ENCODE measurements around the gene VIPR1. TPM values are rescaled to one million over a fixed set of nuclear protein-coding genes. Genes with fewer than 3 reads are reported as not detected.

Gene VIPR1
- polyA plus RNA-seq, 1 of the 3 experiments (the other 2 are of a cell fraction) = not detected

- H3F3A ChIP-seq (replicated peaks; ENCODE audit: insufficient read depth) = no peaks in the 10 kb centered on the region
- peaks cover 0 to 5% of the 10 kb centered on the region in 2 experiments; a peak in 1 of 4 replicates for H3K4me1 ChIP-seq (ENCODE audit: control insufficient read depth in 1 of 2, insufficient read depth in 2 of 2, low read depth in 1 of 2, low read length in 1 of 2)
- no peaks in the 10 kb centered on the region for H3K9me2 ChIP-seq
- WGBS (ENCODE audit: low lambda C conversion rate) = 58% methylated on average over 3 of the region's 3 CpGs
- no peak overlapping the region for H3K4me3 ChIP-seq (ENCODE audit: low read depth in 2 of 2, low read length in 1 of 2)
- no peaks in the 10 kb centered on the region for H3K79me2 ChIP-seq (ENCODE audit: insufficient read depth)
- no peaks in the 10 kb centered on the region for H3K27me3 ChIP-seq (ENCODE audit: insufficient read depth)
- DNase-seq = no peak
- H4K20me1 ChIP-seq (ENCODE audit: insufficient read depth) = no peaks in the 10 kb centered on the region
- no peak for TF ChIP-seq CTCF (IDR thresholded peaks at IDR 0.05)
- no peak for TF ChIP-seq EZH2phosphoT487 (IDR thresholded peaks at IDR 0.05; ENCODE audit: borderline replicate concordance, low read depth)
- TF ChIP-seq GABPA (IDR thresholded peaks at IDR 0.05; ENCODE audit: low read depth) = no peak
- no peak for TF ChIP-seq SIN3A (IDR thresholded peaks at IDR 0.05; ENCODE audit: borderline replicate concordance, low read depth, low read length)
- H3K9ac ChIP-seq = no peak overlapping the region
- H3K36me3 ChIP-seq (replicated peaks in 1 of 2; ENCODE audit: control insufficient read depth in 1 of 2, insufficient read depth in 2 of 2, low read length in 1 of 2) = no peaks in the 10 kb centered on the region
- H2AFZ ChIP-seq (ENCODE audit: low read depth) = no peak overlapping the region
- ChIA-PET POLR2A (no interaction called here), CTCF (interaction anchor here (0.7 to 1.5 kb wide), 5 partner anchors 11 to 57 kb away, joined by 3 to 7 read pairs (median 4); partner anchors contain the start of gene VIPR1)
- H3K27ac ChIP-seq (ENCODE audit: low read depth in 2 of 2, low read length in 1 of 2) = no peak overlapping the region
- H3K9me3 ChIP-seq = no peaks in the 10 kb centered on the region
- H3K4me2 ChIP-seq = no peak overlapping the region
These were observed 12.6 kb upstream of the VIPR1 start for GRCh38 chr3:42489937-42490227.

GRCh38 chr3:42490243-42490642 is 12.2 kb upstream of the VIPR1 start:
- H3K9me3 ChIP-seq = no peaks in the 10 kb centered on the region
- WGBS (ENCODE audit: low lambda C conversion rate) = 51% methylated on average over 5 of the region's 5 CpGs
- no peak overlapping the region for H2AFZ ChIP-seq (ENCODE audit: low read depth)
- no peaks in the 10 kb centered on the region for H4K20me1 ChIP-seq (ENCODE audit: insufficient read depth)
- ChIA-PET POLR2A (no interaction called here), CTCF (interaction anchor here (1.0 to 1.5 kb wide), 3 partner anchors 12 to 57 kb away, joined by 4 to 7 read pairs (median 4); partner anchors contain the start of gene VIPR1)
- H3K27ac ChIP-seq (ENCODE audit: low read depth in 2 of 2, low read length in 1 of 2) = no peak overlapping the region
- peaks cover 0 to 5% of the 10 kb centered on the region in 2 experiments; a peak in 1 of 4 replicates for H3K4me1 ChIP-seq (ENCODE audit: control insufficient read depth in 1 of 2, insufficient read depth in 2 of 2, low read depth in 1 of 2, low read length in 1 of 2)
- TF ChIP-seq USF1 (IDR thresholded peaks at IDR 0.05; ENCODE audit: borderline replicate concordance, low read depth) = no peak
- no peak for TF ChIP-seq JUND (IDR thresholded peaks at IDR 0.05)
- no peak for TF ChIP-seq NRF1 (IDR thresholded peaks at IDR 0.05; ENCODE audit: low read depth, low read length)
- no peak for TF ChIP-seq TEAD4 (IDR thresholded peaks at IDR 0.05; ENCODE audit: borderline replicate concordance, insufficient read depth)
- no peak for TF ChIP-seq ELF1 (IDR thresholded peaks at IDR 0.05)
- no peak for TF ChIP-seq RFX5 (IDR thresholded peaks at IDR 0.05; ENCODE audit: low read length)
- TF ChIP-seq MEF2A (IDR thresholded peaks at IDR 0.05; ENCODE audit: borderline replicate concordance, low read depth) = no peak
- TF ChIP-seq FOSL2 (IDR thresholded peaks at IDR 0.05; ENCODE audit: borderline replicate concordance, low read depth) = no peak
- TF ChIP-seq REST (IDR thresholded peaks at IDR 0.05; ENCODE audit: low read depth, low read length) = no peak
- no peak for TF ChIP-seq NFIC (IDR thresholded peaks at IDR 0.05; ENCODE audit: borderline replicate concordance)
- no peak for TF ChIP-seq TAF1 (IDR thresholded peaks at IDR 0.05; ENCODE audit: borderline replicate concordance, low read depth, low read length)
- no peaks in the 10 kb centered on the region for H3K27me3 ChIP-seq (ENCODE audit: insufficient read depth)
- H3F3A ChIP-seq (replicated peaks; ENCODE audit: insufficient read depth) = no peaks in the 10 kb centered on the region
- H3K36me3 ChIP-seq (replicated peaks in 1 of 2; ENCODE audit: control insufficient read depth in 1 of 2, insufficient read depth in 2 of 2, low read length in 1 of 2) = no peaks in the 10 kb centered on the region
- no peaks in the 10 kb centered on the region for H3K9me2 ChIP-seq
- no peak overlapping the region for H3K4me3 ChIP-seq (ENCODE audit: low read depth in 2 of 2, low read length in 1 of 2)
- no peak overlapping the region for H3K9ac ChIP-seq
- DNase-seq = no peak
- H3K4me2 ChIP-seq = no peak overlapping the region
- no peaks in the 10 kb centered on the region for H3K79me2 ChIP-seq (ENCODE audit: insufficient read depth)

All from SK-N-SH (cell line).